WERI-Rb-1 (cell line): ENCODE data around the gene ENPP4.

Experiments
- DNase-seq: peaks from one replicate; pipeline ENCODE4 v3.0.0-alpha.2; 2020
- H3K27ac ChIP-seq: fragments of 250-450 bp; sonication (Bioruptor Pico); 2 replicates; pipeline ENCODE4 v1.5.1; 2020; ENCODE audit warnings: mild to moderate bottlenecking, moderate library complexity
- H3K27me3 ChIP-seq: fragments of 250-450 bp; sonication (Bioruptor Pico); 2 replicates; pipeline ENCODE4 v1.5.1; 2021; ENCODE audit warnings: mild to moderate bottlenecking, low read depth, moderate library complexity; ENCODE audit not compliant: insufficient read depth, severe bottlenecking
- H3K36me3 ChIP-seq: fragments of 250-450 bp; sonication (Bioruptor Pico); 2 replicates; pipeline ENCODE4 v1.5.1; 2020; ENCODE audit warnings: mild to moderate bottlenecking, moderate library complexity
- H3K4me3 ChIP-seq: 2 replicates; pipeline ENCODE4 v1.5.1; 2011; ENCODE audit warnings: low read depth, mild to moderate bottlenecking, control low read depth, low read length
- H3K9me3 ChIP-seq: fragments of 250-450 bp; sonication (Bioruptor Pico); 2 replicates; pipeline ENCODE4 v1.5.1; 2021; ENCODE audit warnings: mild to moderate bottlenecking, moderate library complexity; ENCODE audit not compliant: severe bottlenecking
- TF ChIP-seq, protein P1 (sequence below): IDR thresholded peaks from 2 replicates; pipeline ENCODE4 v1.5.1; 2011; ENCODE audit warnings: low read depth, mild to moderate bottlenecking, control low read depth, inconsistent platforms, low read length

ENPP4 gene

DNA sequence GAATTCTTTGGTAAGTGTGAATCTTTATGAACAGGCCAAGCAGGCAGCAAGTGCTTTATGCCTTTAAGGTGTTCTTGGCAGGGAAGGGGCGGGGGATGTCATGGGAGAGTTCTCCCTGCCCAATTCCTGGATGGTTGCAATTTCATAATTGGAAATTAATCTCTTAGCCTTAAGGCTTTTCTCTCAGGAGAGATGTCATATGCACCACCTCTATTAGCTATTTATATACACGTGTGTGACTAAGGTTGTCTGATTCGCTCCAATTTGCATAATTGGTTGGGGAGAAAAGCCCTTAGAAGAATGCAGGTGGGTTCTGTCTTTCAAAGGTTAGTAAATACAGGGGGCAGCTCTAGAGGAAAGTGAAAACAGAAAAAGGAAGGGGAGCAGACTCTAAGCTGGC lies 46.2 kb downstream of the ENPP4 start:
- H3K9me3 ChIP-seq, result no peaks in the 10 kb centered on the region
- DNase-seq, result no peak
- H3K4me3 ChIP-seq, result no peak overlapping the region
- H3K27ac ChIP-seq, result no peak overlapping the region
- TF ChIP-seq, protein P1, sequence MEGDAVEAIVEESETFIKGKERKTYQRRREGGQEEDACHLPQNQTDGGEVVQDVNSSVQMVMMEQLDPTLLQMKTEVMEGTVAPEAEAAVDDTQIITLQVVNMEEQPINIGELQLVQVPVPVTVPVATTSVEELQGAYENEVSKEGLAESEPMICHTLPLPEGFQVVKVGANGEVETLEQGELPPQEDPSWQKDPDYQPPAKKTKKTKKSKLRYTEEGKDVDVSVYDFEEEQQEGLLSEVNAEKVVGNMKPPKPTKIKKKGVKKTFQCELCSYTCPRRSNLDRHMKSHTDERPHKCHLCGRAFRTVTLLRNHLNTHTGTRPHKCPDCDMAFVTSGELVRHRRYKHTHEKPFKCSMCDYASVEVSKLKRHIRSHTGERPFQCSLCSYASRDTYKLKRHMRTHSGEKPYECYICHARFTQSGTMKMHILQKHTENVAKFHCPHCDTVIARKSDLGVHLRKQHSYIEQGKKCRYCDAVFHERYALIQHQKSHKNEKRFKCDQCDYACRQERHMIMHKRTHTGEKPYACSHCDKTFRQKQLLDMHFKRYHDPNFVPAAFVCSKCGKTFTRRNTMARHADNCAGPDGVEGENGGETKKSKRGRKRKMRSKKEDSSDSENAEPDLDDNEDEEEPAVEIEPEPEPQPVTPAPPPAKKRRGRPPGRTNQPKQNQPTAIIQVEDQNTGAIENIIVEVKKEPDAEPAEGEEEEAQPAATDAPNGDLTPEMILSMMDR, result no peak
- no peaks in the 10 kb centered on the region for H3K27me3 ChIP-seq
- H3K36me3 ChIP-seq, result no peaks in the 10 kb centered on the region

DNA sequence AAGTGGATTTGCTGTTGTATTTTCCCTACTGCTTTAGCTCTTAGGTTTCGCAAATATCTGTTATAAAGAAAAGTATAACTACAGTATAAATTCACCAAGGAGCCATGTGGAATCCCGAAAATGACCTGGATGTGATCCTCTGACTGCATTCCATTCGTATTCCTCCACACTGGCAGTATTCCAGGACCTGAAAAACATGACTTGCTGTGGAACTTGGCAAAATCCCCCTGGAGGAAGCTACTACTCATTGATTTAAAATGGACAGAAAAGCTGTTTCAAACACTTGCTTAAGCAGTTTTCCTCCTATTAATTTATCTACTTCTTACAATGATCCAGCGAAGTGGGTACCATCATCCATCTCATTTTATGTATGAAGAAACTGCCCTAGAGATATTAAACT lies 54.3 kb downstream of the ENPP4 start:
- no peaks in the 10 kb centered on the region for H3K36me3 ChIP-seq
- DNase-seq, result no peak
- no peaks in the 10 kb centered on the region for H3K27me3 ChIP-seq
- TF ChIP-seq, protein P1, result no peak
- H3K9me3 ChIP-seq, result no peaks in the 10 kb centered on the region
- no peak overlapping the region for H3K4me3 ChIP-seq
- H3K27ac ChIP-seq, result no peak overlapping the region

DNA sequence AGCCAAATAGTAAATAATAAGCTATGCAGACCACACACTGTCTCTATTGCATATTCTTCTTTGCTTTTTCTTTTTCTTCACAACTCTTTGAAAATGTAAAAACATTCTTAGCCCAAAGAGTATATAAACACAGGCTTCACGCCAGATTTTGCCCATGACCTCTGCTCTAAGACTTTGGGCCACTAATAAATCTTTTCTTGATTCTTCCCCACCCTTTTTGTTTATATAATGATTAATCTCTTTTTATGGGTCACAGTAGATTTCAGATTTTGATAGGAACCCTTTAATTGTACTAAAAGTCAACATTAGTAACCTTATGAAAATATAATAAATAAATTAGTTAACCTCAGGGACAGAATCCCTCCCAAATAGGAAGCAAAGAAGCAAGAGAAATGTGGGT lies 56.8 kb downstream of the ENPP4 start:
- no peaks in the 10 kb centered on the region for H3K36me3 ChIP-seq
- TF ChIP-seq, protein P1, result no peak

DNA sequence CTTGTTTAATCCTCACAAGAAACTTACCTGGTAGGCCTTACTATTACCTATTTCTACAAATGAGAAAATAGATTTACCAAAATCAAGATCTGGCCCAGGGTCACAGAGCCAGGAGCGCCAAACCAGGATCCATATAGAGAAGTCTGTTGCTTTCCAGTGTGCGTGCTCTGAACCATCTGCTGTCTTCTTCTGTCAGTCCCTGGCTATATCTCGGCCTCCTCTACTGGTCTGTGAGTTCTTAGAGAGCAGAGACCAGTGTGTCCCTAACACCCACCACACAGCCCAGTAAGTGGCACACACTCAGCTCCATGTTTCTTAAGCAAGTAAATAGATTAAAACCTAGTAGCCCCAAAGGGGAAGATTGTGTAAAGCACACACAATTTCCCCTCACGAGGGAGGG lies 59.9 kb downstream of the ENPP4 start:
- Histone ChIP-seq H3K4me3 (no peak overlapping the region), H3K36me3 (no peaks in the 10 kb centered on the region), H3K9me3 (no peaks in the 10 kb centered on the region), H3K27ac (no peak overlapping the region), H3K27me3 (no peaks in the 10 kb centered on the region)
- DNase-seq, result no peak
- TF ChIP-seq, protein P1, result no peak

More for the DNA sequence above, 56.8 kb downstream of the ENPP4 start:
- H3K9me3 ChIP-seq, result no peaks in the 10 kb centered on the region
- H3K27me3 ChIP-seq, result no peaks in the 10 kb centered on the region
- DNase-seq, result no peak
- no peak overlapping the region for H3K4me3 ChIP-seq
- no peak overlapping the region for H3K27ac ChIP-seq

DNA sequence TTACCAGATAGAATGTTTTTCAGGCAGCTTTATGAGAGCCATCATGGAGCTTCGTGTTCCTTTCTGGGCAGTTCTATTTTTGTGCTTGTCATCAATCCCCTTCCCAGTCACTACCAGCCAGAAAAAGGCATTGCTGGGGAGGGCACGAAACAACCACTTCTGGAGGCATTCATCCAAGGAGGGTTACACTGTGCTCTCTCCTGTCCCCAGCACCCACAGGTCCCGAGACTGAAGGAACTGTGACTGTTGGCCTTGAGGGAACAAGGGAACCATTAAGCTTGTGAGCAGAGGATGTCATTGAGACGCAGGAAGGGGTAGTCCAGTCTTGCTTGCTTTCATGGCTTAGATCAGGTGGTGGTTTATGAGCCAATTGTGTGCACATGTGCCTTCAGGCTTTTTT lies 61.1 kb downstream of the ENPP4 start:
- DNase-seq, result no peak
- Histone ChIP-seq H3K27me3 (no peaks in the 10 kb centered on the region), H3K4me3 (no peak overlapping the region), H3K9me3 (no peaks in the 10 kb centered on the region), H3K27ac (no peak overlapping the region), H3K36me3 (no peaks in the 10 kb centered on the region)
- TF ChIP-seq, protein P1, result no peak

DNA sequence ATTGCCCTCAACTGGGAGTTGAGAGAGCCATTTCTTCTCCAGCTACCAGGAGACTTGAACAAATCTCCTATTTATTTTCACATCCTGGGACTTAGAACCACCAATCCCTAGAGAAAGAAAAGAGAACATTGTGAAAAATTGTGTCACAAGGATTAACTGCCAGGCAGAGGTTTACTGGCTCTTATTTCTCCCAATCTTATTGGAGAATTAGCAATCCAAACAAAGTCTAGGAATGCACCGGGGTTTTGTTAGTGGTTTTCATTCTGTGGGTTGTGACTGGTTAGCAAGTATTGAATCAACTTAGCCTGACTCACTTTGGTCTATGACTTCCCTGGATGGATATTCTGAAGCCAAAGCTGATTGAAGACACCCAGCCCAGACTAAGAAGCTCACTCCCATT lies 62.2 kb downstream of the ENPP4 start:
- Histone ChIP-seq H3K27ac (no peak overlapping the region), H3K4me3 (no peak overlapping the region), H3K36me3 (no peaks in the 10 kb centered on the region), H3K9me3 (no peaks in the 10 kb centered on the region), H3K27me3 (no peaks in the 10 kb centered on the region)
- DNase-seq, result no peak
- TF ChIP-seq, protein P1, result no peak
